HG03039 (cell line): ENCODE measurements around the gene GPA33.

Source experiments
- ATAC-seq: cut with Tn5 transposase; IDR thresholded peaks from one replicate; pipeline ENCODE4 v1.9.1; 2021; ENCODE audit warnings: mild to moderate bottlenecking, moderate library complexity; ENCODE audit not compliant: unreplicated experiment

The GPA33 gene

GRCh38 chr1:167118188-167118587, 28.0 kb upstream of the GPA33 start:
- no peak for ATAC-seq

- ATAC-seq, result no peak
Measured at GRCh38 chr1:167117225-167117624, 27.0 kb upstream of the GPA33 start.

GRCh38 chr1:167116174-167116573, 26.0 kb upstream of the GPA33 start:
- ATAC-seq, result no peak

- ATAC-seq, result no peak
Measured at GRCh38 chr1:167115655-167116054, 25.5 kb upstream of the GPA33 start.

GRCh38 chr1:167114725-167115124, 24.5 kb upstream of the GPA33 start:
- ATAC-seq, result no peak

GRCh38 chr1:167111868-167112709, 21.9 kb upstream of the GPA33 start:
- no peak for ATAC-seq

- ATAC-seq, result no peak
Measured at GRCh38 chr1:167110586-167110985, 20.4 kb upstream of the GPA33 start.

GRCh38 chr1:167109125-167109524, 18.9 kb upstream of the GPA33 start:
- no peak for ATAC-seq

- ATAC-seq, result no peak
Measured at GRCh38 chr1:167107456-167107855, 17.3 kb upstream of the GPA33 start.

- no peak for ATAC-seq
Measured at GRCh38 chr1:167106119-167106461, 15.9 kb upstream of the GPA33 start.

GRCh38 chr1:167105271-167106118, 15.3 kb upstream of the GPA33 start:
- ATAC-seq, result no peak

GRCh38 chr1:167104256-167104633, 14.1 kb upstream of the GPA33 start:
- ATAC-seq, result no peak

GRCh38 chr1:167102906-167103573, 12.9 kb upstream of the GPA33 start:
- ATAC-seq, result no peak

- ATAC-seq, result no peak
Measured at GRCh38 chr1:167101754-167102153, 11.6 kb upstream of the GPA33 start.

GRCh38 chr1:167100730-167101129, 10.6 kb upstream of the GPA33 start:
- no peak for ATAC-seq

GRCh38 chr1:167099851-167100250, 9.7 kb upstream of the GPA33 start:
- no peak for ATAC-seq

- no peak for ATAC-seq
Measured at GRCh38 chr1:167095368-167095767, 5.2 kb upstream of the GPA33 start.

GRCh38 chr1:167094690-167095089, 4.5 kb upstream of the GPA33 start:
- ATAC-seq, result no peak

- ATAC-seq, result no peak
Measured at GRCh38 chr1:167093846-167094516, 3.8 kb upstream of the GPA33 start, which contains the start of gene STYXL2. TSS of gene STYXL2 (plus strand) at chr1:167094075. CDS start at chr1:167094850, 775 bp downstream.

GRCh38 chr1:167092653-167093052, 2.5 kb upstream of the GPA33 start:
- ATAC-seq, result no peak

- ATAC-seq, result no peak
Measured at GRCh38 chr1:167089939-167090313, 251 bp downstream of the GPA33 start.
